Measurements from ENCODE around the gene CPN1. TPM values are rescaled to one million over a fixed set of nuclear protein-coding genes. Genes with fewer than 3 reads are reported as not detected.

CPN1 gene
- total RNA-seq, 1 experiment from 2014 or later, result 0.12 TPM

DNA sequence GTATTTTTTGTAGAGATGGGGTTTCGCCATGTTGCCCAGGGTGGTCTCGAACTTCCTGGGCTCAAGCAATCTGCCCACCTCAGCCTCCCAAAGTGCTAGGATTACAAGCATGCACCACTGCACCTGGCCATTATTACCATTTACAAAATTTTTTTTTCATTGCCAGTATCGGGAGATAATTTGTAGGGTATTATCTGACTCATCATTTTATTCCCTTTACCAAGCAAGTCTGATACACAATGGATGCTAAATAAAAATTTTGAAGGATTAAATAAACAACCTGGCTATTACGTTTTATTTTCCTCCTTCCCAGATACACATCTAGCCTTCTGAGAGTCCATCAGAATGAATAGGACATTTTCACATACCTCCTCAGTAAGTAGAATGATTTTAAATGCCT is 38.1 kb upstream of the CPN1 start:
- Histone ChIP-seq H3K4me2 (ENCODE audit: low read length) (no peak overlapping the region), H3K36me3 (ENCODE audit: control insufficient read depth in 1 of 2, insufficient read depth in 2 of 2, low read length in 2 of 2) (no peaks in the 10 kb centered on the region), H3K9ac (ENCODE audit: low read length) (no peak overlapping the region), H3K27ac (ENCODE audit: low read depth, low read length) (no peak overlapping the region), H3K4me3 (replicated peaks in 1 of 2; ENCODE audit: low read depth in 1 of 2, low read length in 2 of 2) (no peak overlapping the region), H3K9me2 (ENCODE audit: insufficient read depth) (no peaks in the 10 kb centered on the region), H3K9me3 (ENCODE audit: control insufficient read depth in 1 of 2, insufficient read depth in 1 of 2, low read depth in 1 of 2, low read length in 2 of 2) (no peaks in the 10 kb centered on the region), H3K4me1 (ENCODE audit: control insufficient read depth in 1 of 2, insufficient read depth in 2 of 2, low read length in 2 of 2) (no peaks in the 10 kb centered on the region), H3K79me2 (ENCODE audit: insufficient read depth, low read length) (no peaks in the 10 kb centered on the region), H4K20me1 (ENCODE audit: insufficient read depth) (no peaks in the 10 kb centered on the region), H2AFZ (ENCODE audit: low read depth, low read length, poor library complexity, severe bottlenecking) (no peak overlapping the region), H3K27me3 (ENCODE audit: insufficient read depth, low read length) (no peaks in the 10 kb centered on the region)
- ChIA-PET CTCF (no interaction called here), RAD21 (ENCODE audit: low non-redundant PET in 1 of 2, low total read pairs in 2 of 2, uncharacterized antibody in 2 of 2, unreplicated experiment in 2 of 2) (no interaction called here), POLR2A (no interaction called here)
- TF ChIP-seq SIN3A (IDR thresholded peaks at IDR 0.05; ENCODE audit: low read depth), result no peak
- TF ChIP-seq, protein P1, sequence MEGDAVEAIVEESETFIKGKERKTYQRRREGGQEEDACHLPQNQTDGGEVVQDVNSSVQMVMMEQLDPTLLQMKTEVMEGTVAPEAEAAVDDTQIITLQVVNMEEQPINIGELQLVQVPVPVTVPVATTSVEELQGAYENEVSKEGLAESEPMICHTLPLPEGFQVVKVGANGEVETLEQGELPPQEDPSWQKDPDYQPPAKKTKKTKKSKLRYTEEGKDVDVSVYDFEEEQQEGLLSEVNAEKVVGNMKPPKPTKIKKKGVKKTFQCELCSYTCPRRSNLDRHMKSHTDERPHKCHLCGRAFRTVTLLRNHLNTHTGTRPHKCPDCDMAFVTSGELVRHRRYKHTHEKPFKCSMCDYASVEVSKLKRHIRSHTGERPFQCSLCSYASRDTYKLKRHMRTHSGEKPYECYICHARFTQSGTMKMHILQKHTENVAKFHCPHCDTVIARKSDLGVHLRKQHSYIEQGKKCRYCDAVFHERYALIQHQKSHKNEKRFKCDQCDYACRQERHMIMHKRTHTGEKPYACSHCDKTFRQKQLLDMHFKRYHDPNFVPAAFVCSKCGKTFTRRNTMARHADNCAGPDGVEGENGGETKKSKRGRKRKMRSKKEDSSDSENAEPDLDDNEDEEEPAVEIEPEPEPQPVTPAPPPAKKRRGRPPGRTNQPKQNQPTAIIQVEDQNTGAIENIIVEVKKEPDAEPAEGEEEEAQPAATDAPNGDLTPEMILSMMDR (IDR thresholded peaks at IDR 0.05 in 2 of 3, conservative IDR thresholded peaks at IDR 0.05 in 1 of 3; ENCODE audit: borderline replicate concordance in 1 of 3, insufficient read depth in 1 of 3, low read depth in 2 of 3, low read length in 2 of 3), result no peak
- TF ChIP-seq CEBPB (IDR thresholded peaks at IDR 0.05; ENCODE audit: low read depth), result no peak
- TF ChIP-seq, protein P2, sequence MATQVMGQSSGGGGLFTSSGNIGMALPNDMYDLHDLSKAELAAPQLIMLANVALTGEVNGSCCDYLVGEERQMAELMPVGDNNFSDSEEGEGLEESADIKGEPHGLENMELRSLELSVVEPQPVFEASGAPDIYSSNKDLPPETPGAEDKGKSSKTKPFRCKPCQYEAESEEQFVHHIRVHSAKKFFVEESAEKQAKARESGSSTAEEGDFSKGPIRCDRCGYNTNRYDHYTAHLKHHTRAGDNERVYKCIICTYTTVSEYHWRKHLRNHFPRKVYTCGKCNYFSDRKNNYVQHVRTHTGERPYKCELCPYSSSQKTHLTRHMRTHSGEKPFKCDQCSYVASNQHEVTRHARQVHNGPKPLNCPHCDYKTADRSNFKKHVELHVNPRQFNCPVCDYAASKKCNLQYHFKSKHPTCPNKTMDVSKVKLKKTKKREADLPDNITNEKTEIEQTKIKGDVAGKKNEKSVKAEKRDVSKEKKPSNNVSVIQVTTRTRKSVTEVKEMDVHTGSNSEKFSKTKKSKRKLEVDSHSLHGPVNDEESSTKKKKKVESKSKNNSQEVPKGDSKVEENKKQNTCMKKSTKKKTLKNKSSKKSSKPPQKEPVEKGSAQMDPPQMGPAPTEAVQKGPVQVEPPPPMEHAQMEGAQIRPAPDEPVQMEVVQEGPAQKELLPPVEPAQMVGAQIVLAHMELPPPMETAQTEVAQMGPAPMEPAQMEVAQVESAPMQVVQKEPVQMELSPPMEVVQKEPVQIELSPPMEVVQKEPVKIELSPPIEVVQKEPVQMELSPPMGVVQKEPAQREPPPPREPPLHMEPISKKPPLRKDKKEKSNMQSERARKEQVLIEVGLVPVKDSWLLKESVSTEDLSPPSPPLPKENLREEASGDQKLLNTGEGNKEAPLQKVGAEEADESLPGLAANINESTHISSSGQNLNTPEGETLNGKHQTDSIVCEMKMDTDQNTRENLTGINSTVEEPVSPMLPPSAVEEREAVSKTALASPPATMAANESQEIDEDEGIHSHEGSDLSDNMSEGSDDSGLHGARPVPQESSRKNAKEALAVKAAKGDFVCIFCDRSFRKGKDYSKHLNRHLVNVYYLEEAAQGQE (IDR thresholded peaks at IDR 0.05; ENCODE audit: low read depth), result no peak
- TF ChIP-seq, protein P3, sequence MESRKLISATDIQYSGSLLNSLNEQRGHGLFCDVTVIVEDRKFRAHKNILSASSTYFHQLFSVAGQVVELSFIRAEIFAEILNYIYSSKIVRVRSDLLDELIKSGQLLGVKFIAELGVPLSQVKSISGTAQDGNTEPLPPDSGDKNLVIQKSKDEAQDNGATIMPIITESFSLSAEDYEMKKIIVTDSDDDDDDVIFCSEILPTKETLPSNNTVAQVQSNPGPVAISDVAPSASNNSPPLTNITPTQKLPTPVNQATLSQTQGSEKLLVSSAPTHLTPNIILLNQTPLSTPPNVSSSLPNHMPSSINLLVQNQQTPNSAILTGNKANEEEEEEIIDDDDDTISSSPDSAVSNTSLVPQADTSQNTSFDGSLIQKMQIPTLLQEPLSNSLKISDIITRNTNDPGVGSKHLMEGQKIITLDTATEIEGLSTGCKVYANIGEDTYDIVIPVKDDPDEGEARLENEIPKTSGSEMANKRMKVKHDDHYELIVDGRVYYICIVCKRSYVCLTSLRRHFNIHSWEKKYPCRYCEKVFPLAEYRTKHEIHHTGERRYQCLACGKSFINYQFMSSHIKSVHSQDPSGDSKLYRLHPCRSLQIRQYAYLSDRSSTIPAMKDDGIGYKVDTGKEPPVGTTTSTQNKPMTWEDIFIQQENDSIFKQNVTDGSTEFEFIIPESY (IDR thresholded peaks at IDR 0.05; ENCODE audit: extremely low read depth, insufficient replicate concordance, low read length), result no peak
- TF ChIP-seq ZFX (IDR thresholded peaks at IDR 0.05), result no peak
- TF ChIP-seq JUND (IDR thresholded peaks at IDR 0.05), result no peak
- no peak for TF ChIP-seq SP1 (IDR thresholded peaks at IDR 0.05; ENCODE audit: low read depth)
- no peak for TF ChIP-seq CBX3 (IDR thresholded peaks at IDR 0.05; ENCODE audit: low read depth)
- no peak for TF ChIP-seq SRF (IDR thresholded peaks at IDR 0.05; ENCODE audit: low read depth)
- TF ChIP-seq TCF7L2 (IDR thresholded peaks at IDR 0.05; ENCODE audit: borderline replicate concordance, extremely low read depth, insufficient read depth, insufficient read length), result no peak
- no peak for TF ChIP-seq POLR2AphosphoS5 (IDR thresholded peaks at IDR 0.05; ENCODE audit: low read depth, low read length)
- TF ChIP-seq EGR1 (IDR thresholded peaks at IDR 0.05; ENCODE audit: low read depth), result no peak
- no peak for TF ChIP-seq RAD21 (IDR thresholded peaks at IDR 0.05; ENCODE audit: low read depth)
- no peak for TF ChIP-seq FOSL1 (IDR thresholded peaks at IDR 0.05; ENCODE audit: low read depth)
- intact Hi-C loops (cut with micrococcal nuclease), result no loop called here
- no TSS peak for BruUV-seq (replicated peaks)
- ATAC-seq, result no peak
- no peak for DNase-seq (ENCODE audit: low read depth, low spot score)
